Stomach (tissue), 4 donors: ENCODE measurements around the gene IL1RL2.

Experiments used
- EP300 ChIP-seq: sonication (generic); formaldehyde crosslinking; IDR thresholded peaks from one replicate; pipeline ENCODE4 v1.6.1; 2017; ENCODE audit warnings: antibody characterized with exemption
- POLR2A ChIP-seq, 4 donors: fragments of 450-650 bp; IDR thresholded peaks; one replicate each; pipeline ENCODE4 v1.6.1; 2016; ENCODE audit warnings: antibody characterized with exemption in 4 of 4, control low read depth in 2 of 4, mild to moderate bottlenecking in 1 of 4, moderate library complexity in 1 of 4
- POLR2AphosphoS5 ChIP-seq, 3 donors: sonication (generic); formaldehyde crosslinking; IDR thresholded peaks; one replicate each; pipeline ENCODE4 v1.6.1; 2016; ENCODE audit warnings: antibody characterized with exemption in 3 of 3
- TF ChIP-seq, protein P1 (sequence below), 7 experiments: fragments of 450-650 bp in 4 of 7; fragments of 200-600 bp in 3 of 7; sonication (generic) in 3 of 7; IDR thresholded peaks; one replicate each; pipeline ENCODE4 v1.5.1; 2016 to 2019; ENCODE audit warnings: antibody characterized with exemption in 7 of 7, control low read depth in 2 of 7, mild to moderate bottlenecking in 1 of 7

DNA sequence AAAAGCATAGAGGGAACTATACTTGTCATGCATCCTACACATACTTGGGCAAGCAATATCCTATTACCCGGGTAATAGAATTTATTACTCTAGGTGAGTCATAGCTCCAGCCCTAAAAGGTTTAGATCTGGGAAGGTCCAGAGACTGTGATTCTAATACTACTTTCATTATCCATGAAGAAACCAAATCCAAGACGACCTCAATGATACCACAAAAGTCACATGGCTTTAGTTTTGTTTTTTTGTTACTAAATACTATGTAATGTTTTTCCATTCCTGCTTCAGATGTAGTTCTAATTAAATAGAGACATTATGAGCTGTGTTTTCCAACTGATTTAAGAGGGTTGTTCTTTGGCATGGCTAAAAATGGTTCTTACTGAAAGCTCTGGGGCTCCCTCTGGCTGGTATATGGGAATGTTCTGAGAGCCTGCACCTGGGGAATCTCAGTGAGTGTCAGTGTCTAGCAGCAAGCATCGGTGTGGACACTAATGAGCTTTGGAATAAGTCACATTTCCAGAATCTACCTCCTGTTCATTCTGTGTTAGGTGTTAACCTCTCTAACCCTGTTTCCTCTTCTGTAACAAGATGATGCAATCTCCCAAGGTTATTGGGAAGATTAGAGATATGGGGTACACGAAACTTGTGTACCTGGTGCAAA is 20.5 kb upstream of the IL1RL2 start:
- TF ChIP-seq POLR2A (IDR thresholded peaks at IDR 0.05) (no peak), POLR2AphosphoS5 (IDR thresholded peaks at IDR 0.05) (peak in 2 of 3 donors; percentile 3 to 20), EP300 (no peak)
- TF ChIP-seq, protein P1, sequence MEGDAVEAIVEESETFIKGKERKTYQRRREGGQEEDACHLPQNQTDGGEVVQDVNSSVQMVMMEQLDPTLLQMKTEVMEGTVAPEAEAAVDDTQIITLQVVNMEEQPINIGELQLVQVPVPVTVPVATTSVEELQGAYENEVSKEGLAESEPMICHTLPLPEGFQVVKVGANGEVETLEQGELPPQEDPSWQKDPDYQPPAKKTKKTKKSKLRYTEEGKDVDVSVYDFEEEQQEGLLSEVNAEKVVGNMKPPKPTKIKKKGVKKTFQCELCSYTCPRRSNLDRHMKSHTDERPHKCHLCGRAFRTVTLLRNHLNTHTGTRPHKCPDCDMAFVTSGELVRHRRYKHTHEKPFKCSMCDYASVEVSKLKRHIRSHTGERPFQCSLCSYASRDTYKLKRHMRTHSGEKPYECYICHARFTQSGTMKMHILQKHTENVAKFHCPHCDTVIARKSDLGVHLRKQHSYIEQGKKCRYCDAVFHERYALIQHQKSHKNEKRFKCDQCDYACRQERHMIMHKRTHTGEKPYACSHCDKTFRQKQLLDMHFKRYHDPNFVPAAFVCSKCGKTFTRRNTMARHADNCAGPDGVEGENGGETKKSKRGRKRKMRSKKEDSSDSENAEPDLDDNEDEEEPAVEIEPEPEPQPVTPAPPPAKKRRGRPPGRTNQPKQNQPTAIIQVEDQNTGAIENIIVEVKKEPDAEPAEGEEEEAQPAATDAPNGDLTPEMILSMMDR (IDR thresholded peaks at IDR 0.05), result peak in 5 of 7 experiments; percentile 43 to 71 (median 51)
